Fibroblast of lung (primary cell): ENCODE data around the gene ID2. TPM values are rescaled to one million over a fixed set of nuclear protein-coding genes. Genes with fewer than 3 reads are reported as not detected.

Source experiments
- DNase-seq, 2 donors: peaks; one replicate each; pipeline versions ENCODE4 v3.0.0 to v3.0.0-alpha.2; 2010; ENCODE audit warnings: low read depth in 2 of 2
- H2AFZ ChIP-seq: 2 replicates; pipeline ENCODE4 v1.5.1; 2012; ENCODE audit warnings: low read length, control low read depth, inconsistent platforms
- H3K27ac ChIP-seq: 2 replicates; pipeline ENCODE4 v1.5.1; 2011; ENCODE audit warnings: low read length, control low read depth; ENCODE audit not compliant: insufficient read depth
- H3K27me3 ChIP-seq: 2 replicates; pipeline ENCODE4 v1.5.1; 2011; ENCODE audit warnings: mild to moderate bottlenecking, low read length; ENCODE audit not compliant: control insufficient read depth, insufficient read depth
- H3K36me3 ChIP-seq: 2 replicates; pipeline ENCODE4 v1.5.1; 2011; ENCODE audit warnings: low read length; ENCODE audit not compliant: control insufficient read depth, insufficient read depth
- H3K4me1 ChIP-seq: 2 replicates; pipeline ENCODE4 v1.5.1; 2011; ENCODE audit warnings: low read length; ENCODE audit not compliant: control insufficient read depth, insufficient read depth; ENCODE audit errors: extremely low read depth
- H3K4me2 ChIP-seq: 2 replicates; pipeline ENCODE4 v1.5.1; 2011; ENCODE audit warnings: low read length, control low read depth; ENCODE audit not compliant: insufficient read depth; ENCODE audit errors: extremely low read depth
- H3K4me3 ChIP-seq, 4 experiments: fragments of 200-600 bp in 1 of 4; sonication (generic) in 1 of 4; replicated peaks in 1 of 4; 2 replicates each; pipeline ENCODE4 v1.5.1; 2011 to 2016; ENCODE audit warnings: low read length in 4 of 4, low read depth in 3 of 4, mild to moderate bottlenecking in 3 of 4, control low read depth in 2 of 4, inconsistent platforms in 1 of 4, mixed read lengths in 1 of 4; ENCODE audit not compliant: insufficient read depth in 1 of 4; ENCODE audit errors: control extremely low read depth in 1 of 4
- H3K79me2 ChIP-seq: 2 replicates; pipeline ENCODE4 v1.5.1; 2012; ENCODE audit warnings: mild to moderate bottlenecking, low read length, inconsistent platforms; ENCODE audit not compliant: control insufficient read depth, insufficient read depth
- H3K9ac ChIP-seq: 2 replicates; pipeline ENCODE4 v1.5.1; 2011; ENCODE audit warnings: mild to moderate bottlenecking, low read length, control low read depth; ENCODE audit not compliant: insufficient read depth
- H3K9me3 ChIP-seq: 2 replicates; pipeline ENCODE4 v1.5.1; 2012; ENCODE audit warnings: low read depth, low read length; ENCODE audit not compliant: control insufficient read depth, insufficient read depth
- H4K20me1 ChIP-seq: 2 replicates; pipeline ENCODE4 v1.5.1; 2011; ENCODE audit warnings: low read length; ENCODE audit not compliant: control insufficient read depth, insufficient read depth; ENCODE audit errors: extremely low read depth
- CTCF ChIP-seq, 2 donors: IDR thresholded peaks in 1 of 2; conservative IDR thresholded peaks in 1 of 2; 1 replicate in 1 of 2; 2 replicates in 1 of 2; pipeline ENCODE4 v1.5.1; 2011 to 2012; ENCODE audit warnings: low read length in 2 of 2, control low read depth in 1 of 2, inconsistent platforms in 1 of 2, low read depth in 1 of 2, mild to moderate bottlenecking in 1 of 2
- EZH2 ChIP-seq: IDR thresholded peaks from 2 replicates; pipeline ENCODE4 v1.5.1; 2012; ENCODE audit warnings: low read length, control low read depth, mild to moderate bottlenecking; ENCODE audit errors: missing control alignments
- polyA plus RNA-seq, 2 donors: library from polyadenylated mRNA; depleted of rRNA in 1 of 2; stranded (reverse) in 1 of 2; unstranded in 1 of 2; fragments of >200 nt; gene quantifications; 2 replicates each; pipeline ENCODE4 v1.2.1, GENCODE V29; 2011 to 2012; ENCODE audit warnings: missing spikeins in 1 of 2
- total RNA-seq: library from RNA; depleted of rRNA; stranded (reverse); fragments of >200 nt; gene quantifications from 2 replicates; pipeline ENCODE4 v1.2.1, GENCODE V29; 2014

The ID2 gene
- total and polyA plus RNA-seq, 2 donors (not counting 1 experiment from before 2014, with no cell fraction given) = 23.1 to 66.6 TPM

- H3K79me2 ChIP-seq = no peaks in the 10 kb centered on the region
Measured at GRCh38 chr2:8670580-8670979, 11.3 kb upstream of the ID2 start.

GRCh38 chr2:8671176-8671575 lies 10.7 kb upstream of the ID2 start:
- Histone ChIP-seq H2AFZ (no peak overlapping the region), H3K27ac (no peak overlapping the region), H4K20me1 (no peaks in the 10 kb centered on the region), H3K36me3 (no peaks in the 10 kb centered on the region), H3K9me3 (no peaks in the 10 kb centered on the region), H3K27me3 (no peaks in the 10 kb centered on the region), H3K9ac (no peak overlapping the region), H3K4me3 (no peak overlapping the region), H3K4me2 (no peak overlapping the region), H3K4me1 (peaks cover under 1% of the 10 kb centered on the region), H3K79me2 (no peaks in the 10 kb centered on the region)
- TF ChIP-seq CTCF (conservative IDR thresholded peaks at IDR 0.05 in 1 of 2, IDR thresholded peaks at IDR 0.05 in 1 of 2; ENCODE audit: low read depth in 1 of 2, low read length in 2 of 2) = no peak
- no peak for TF ChIP-seq EZH2
- no peak for DNase-seq

More at GRCh38 chr2:8670580-8670979, 11.3 kb upstream of the ID2 start:
- TF ChIP-seq EZH2 (no peak), CTCF (conservative IDR thresholded peaks at IDR 0.05 in 1 of 2, IDR thresholded peaks at IDR 0.05 in 1 of 2; ENCODE audit: low read depth in 1 of 2, low read length in 2 of 2) (no peak)
- H3K36me3 ChIP-seq = no peaks in the 10 kb centered on the region
- no peaks in the 10 kb centered on the region for H3K27me3 ChIP-seq
- no peaks in the 10 kb centered on the region for H3K4me1 ChIP-seq
- no peak overlapping the region for H2AFZ ChIP-seq
- no peak overlapping the region for H3K9ac ChIP-seq
- H3K9me3 ChIP-seq = no peaks in the 10 kb centered on the region
- no peak overlapping the region for H3K27ac ChIP-seq
- no peaks in the 10 kb centered on the region for H4K20me1 ChIP-seq
- H3K4me3 ChIP-seq = no peak overlapping the region
- DNase-seq = no peak
- H3K4me2 ChIP-seq = no peak overlapping the region

- H3K4me3 ChIP-seq = no peak overlapping the region
Measured at GRCh38 chr2:8671802-8672201, 10.1 kb upstream of the ID2 start.

More at GRCh38 chr2:8671802-8672201, 10.1 kb upstream of the ID2 start:
- no peaks in the 10 kb centered on the region for H4K20me1 ChIP-seq
- DNase-seq = no peak
- no peak overlapping the region for H3K4me2 ChIP-seq
- H3K9me3 ChIP-seq = no peaks in the 10 kb centered on the region
- H3K36me3 ChIP-seq = no peaks in the 10 kb centered on the region
- H3K9ac ChIP-seq = no peak overlapping the region
- H3K79me2 ChIP-seq = no peaks in the 10 kb centered on the region
- TF ChIP-seq CTCF (conservative IDR thresholded peaks at IDR 0.05 in 1 of 2, IDR thresholded peaks at IDR 0.05 in 1 of 2; ENCODE audit: low read depth in 1 of 2, low read length in 2 of 2) (no peak), EZH2 (no peak)
- no peak overlapping the region for H2AFZ ChIP-seq
- peaks cover 4% of the 10 kb centered on the region for H3K4me1 ChIP-seq
- H3K27ac ChIP-seq = no peak overlapping the region
- H3K27me3 ChIP-seq = no peaks in the 10 kb centered on the region
